Peyer's patch (tissue), 4 donors: Measurements from ENCODE around the gene THRSP.
"Not testable (repeated sequence)": the region's sequence is repeated elsewhere in the genome, so short reads cannot be mapped to it uniquely, and the experiment has no call there.

Source experiments
- POLR2A ChIP-seq, 2 donors: fragments of 450-650 bp; IDR thresholded peaks; one replicate each; pipeline ENCODE4 v1.5.1; 2017; ENCODE audit warnings: antibody characterized with exemption in 2 of 2, mild to moderate bottlenecking in 2 of 2, moderate library complexity in 2 of 2
- TF ChIP-seq, protein P1 (sequence below), 6 experiments: fragments of 450-650 bp in 4 of 6; fragments of 200-600 bp in 2 of 6; sonication (generic) in 1 of 6; IDR thresholded peaks; one replicate each; pipeline ENCODE4 v1.5.1; 2017 to 2019; ENCODE audit warnings: antibody characterized with exemption in 6 of 6, mild to moderate bottlenecking in 3 of 6, moderate library complexity in 1 of 6

DNA sequence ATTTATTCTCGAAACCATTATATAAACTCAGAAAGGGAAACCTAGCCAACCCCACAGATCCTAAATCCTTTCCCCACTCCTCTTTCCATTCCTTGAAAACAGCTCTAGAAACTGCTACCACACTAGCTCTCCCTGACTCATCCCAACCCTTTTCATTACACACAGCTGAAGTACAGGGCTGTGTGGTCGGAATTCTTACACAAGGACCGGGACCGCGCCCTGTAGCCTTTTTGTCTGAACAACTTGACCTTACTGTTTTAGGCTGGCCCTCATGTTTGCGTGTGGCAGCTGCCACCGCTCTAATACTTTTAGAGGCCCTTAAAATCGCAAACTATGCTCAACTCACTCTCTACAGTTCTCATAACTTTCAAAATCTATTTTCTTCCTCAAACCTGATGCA lies 20.8 kb downstream of the THRSP start:
- TF ChIP-seq, protein P1, sequence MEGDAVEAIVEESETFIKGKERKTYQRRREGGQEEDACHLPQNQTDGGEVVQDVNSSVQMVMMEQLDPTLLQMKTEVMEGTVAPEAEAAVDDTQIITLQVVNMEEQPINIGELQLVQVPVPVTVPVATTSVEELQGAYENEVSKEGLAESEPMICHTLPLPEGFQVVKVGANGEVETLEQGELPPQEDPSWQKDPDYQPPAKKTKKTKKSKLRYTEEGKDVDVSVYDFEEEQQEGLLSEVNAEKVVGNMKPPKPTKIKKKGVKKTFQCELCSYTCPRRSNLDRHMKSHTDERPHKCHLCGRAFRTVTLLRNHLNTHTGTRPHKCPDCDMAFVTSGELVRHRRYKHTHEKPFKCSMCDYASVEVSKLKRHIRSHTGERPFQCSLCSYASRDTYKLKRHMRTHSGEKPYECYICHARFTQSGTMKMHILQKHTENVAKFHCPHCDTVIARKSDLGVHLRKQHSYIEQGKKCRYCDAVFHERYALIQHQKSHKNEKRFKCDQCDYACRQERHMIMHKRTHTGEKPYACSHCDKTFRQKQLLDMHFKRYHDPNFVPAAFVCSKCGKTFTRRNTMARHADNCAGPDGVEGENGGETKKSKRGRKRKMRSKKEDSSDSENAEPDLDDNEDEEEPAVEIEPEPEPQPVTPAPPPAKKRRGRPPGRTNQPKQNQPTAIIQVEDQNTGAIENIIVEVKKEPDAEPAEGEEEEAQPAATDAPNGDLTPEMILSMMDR (IDR thresholded peaks at IDR 0.05) = not testable (repeated sequence)
- not testable (repeated sequence) for TF ChIP-seq POLR2A (IDR thresholded peaks at IDR 0.05)
